Glutamatergic neuron (in vitro differentiated cells): ENCODE results near the gene WDR45. TPM values are rescaled to one million over a fixed set of nuclear protein-coding genes. Genes with fewer than 3 reads are reported as not detected.

Experiments
- DNase-seq: peaks from one replicate; pipeline ENCODE4 v3.0.0; 2022
- H3K27ac Mint-ChIP-seq: one replicate; pipeline ENCODE4 v1.8.0; 2020; ENCODE audit warnings: mild to moderate bottlenecking, mixed read lengths, inconsistent platforms; ENCODE audit not compliant: unreplicated experiment
- H3K27me3 Mint-ChIP-seq: one replicate; pipeline ENCODE4 v1.8.0; 2020; ENCODE audit warnings: mild to moderate bottlenecking, moderate library complexity, mixed read lengths, inconsistent platforms; ENCODE audit not compliant: unreplicated experiment
- H3K36me3 Mint-ChIP-seq: one replicate; pipeline ENCODE4 v1.8.0; 2020; ENCODE audit warnings: mild to moderate bottlenecking, mixed read lengths, inconsistent platforms; ENCODE audit not compliant: unreplicated experiment
- H3K4me1 Mint-ChIP-seq: one replicate; pipeline ENCODE4 v1.8.0; 2020; ENCODE audit warnings: mild to moderate bottlenecking, low read depth, mixed read lengths, inconsistent platforms; ENCODE audit not compliant: unreplicated experiment
- H3K4me3 Mint-ChIP-seq: one replicate; pipeline ENCODE4 v1.8.0; 2020; ENCODE audit warnings: mild to moderate bottlenecking, mixed read lengths, inconsistent platforms; ENCODE audit not compliant: unreplicated experiment
- H3K9me3 Mint-ChIP-seq: one replicate; pipeline ENCODE4 v1.8.0; 2020; ENCODE audit warnings: mild to moderate bottlenecking, moderate library complexity, mixed read lengths, inconsistent platforms; ENCODE audit not compliant: unreplicated experiment
- total RNA-seq: library from RNA; stranded (reverse); fragmentation: NEBNext Ultra II Directional; extraction: Animal tissue kit (Norgen Biotek cat#: 25700); gene quantifications from one replicate; pipeline ENCODE4 v1.2.1, GENCODE V29; 2021; ENCODE audit not compliant: unreplicated experiment
- TF ChIP-seq, protein P1 (sequence below): fragments of 200-600 bp; sonication (generic); IDR thresholded peaks from one replicate; pipeline ENCODE4 v1.5.0; 2021; ENCODE audit not compliant: partially characterized antibody, unreplicated experiment

The WDR45 gene
- total RNA-seq, 1 donor from 2014 or later: 66.4 TPM

- no peaks in the 10 kb centered on the region for H3K36me3 Mint-ChIP-seq
- H3K27ac Mint-ChIP-seq: no peak overlapping the region
- no peak overlapping the region for H3K4me3 Mint-ChIP-seq
- TF ChIP-seq, protein P1, sequence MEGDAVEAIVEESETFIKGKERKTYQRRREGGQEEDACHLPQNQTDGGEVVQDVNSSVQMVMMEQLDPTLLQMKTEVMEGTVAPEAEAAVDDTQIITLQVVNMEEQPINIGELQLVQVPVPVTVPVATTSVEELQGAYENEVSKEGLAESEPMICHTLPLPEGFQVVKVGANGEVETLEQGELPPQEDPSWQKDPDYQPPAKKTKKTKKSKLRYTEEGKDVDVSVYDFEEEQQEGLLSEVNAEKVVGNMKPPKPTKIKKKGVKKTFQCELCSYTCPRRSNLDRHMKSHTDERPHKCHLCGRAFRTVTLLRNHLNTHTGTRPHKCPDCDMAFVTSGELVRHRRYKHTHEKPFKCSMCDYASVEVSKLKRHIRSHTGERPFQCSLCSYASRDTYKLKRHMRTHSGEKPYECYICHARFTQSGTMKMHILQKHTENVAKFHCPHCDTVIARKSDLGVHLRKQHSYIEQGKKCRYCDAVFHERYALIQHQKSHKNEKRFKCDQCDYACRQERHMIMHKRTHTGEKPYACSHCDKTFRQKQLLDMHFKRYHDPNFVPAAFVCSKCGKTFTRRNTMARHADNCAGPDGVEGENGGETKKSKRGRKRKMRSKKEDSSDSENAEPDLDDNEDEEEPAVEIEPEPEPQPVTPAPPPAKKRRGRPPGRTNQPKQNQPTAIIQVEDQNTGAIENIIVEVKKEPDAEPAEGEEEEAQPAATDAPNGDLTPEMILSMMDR: no peak
- no peaks in the 10 kb centered on the region for H3K4me1 Mint-ChIP-seq
- H3K9me3 Mint-ChIP-seq: peaks cover 1% of the 10 kb centered on the region
- DNase-seq: no peak
- H3K27me3 Mint-ChIP-seq: no peaks in the 10 kb centered on the region
Observed at GRCh38 chrX:49108641-49109040, 29.0 kb upstream of the WDR45 start.

DNA sequence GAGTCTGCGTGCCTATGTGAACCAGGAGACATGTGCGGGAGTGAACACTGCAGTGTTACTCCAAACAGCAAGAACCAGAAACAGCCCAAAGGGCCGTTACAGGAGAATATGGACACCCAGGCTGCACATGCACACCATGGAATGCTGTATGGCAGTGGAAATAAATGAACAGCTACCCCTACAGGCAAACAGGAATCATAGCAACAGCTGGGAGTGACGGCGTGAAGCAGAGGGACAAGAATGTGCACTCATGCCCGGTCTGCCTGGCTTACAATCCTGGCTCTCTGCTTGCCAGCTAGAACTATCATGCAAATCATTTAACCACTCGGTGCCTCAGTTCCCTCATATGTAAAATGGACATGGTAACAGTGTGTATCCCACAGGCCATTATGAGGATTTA lies 27.2 kb upstream of the WDR45 start:
- Mint-ChIP-seq H3K4me3 (no peak overlapping the region), H3K9me3 (peaks cover 1% of the 10 kb centered on the region), H3K27me3 (no peaks in the 10 kb centered on the region), H3K27ac (no peak overlapping the region), H3K4me1 (no peaks in the 10 kb centered on the region), H3K36me3 (no peaks in the 10 kb centered on the region)
- peak; percentile 30 for DNase-seq
- TF ChIP-seq, protein P1: peak; percentile 18

DNA sequence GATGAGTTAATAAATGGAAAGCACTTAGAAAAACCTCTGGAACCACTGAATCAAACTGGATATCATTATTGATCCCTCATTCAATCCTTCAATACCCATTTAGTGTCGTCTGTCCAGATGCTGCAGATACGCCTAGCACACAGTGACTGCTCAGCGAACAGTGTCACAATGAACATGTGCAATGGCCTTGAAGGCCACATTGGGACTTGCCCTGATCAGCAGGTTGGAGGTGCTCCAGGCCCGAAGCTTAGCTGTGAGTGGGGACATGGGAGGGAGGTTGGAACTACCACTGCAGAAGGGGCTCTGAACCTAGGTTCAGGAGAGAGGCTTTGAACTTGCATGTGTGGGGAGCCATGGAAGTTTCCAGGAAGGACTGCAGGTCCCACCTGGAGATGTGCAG lies 26.6 kb upstream of the WDR45 start:
- Mint-ChIP-seq H3K9me3 (peaks cover 1% of the 10 kb centered on the region), H3K4me3 (no peak overlapping the region), H3K27ac (no peak overlapping the region), H3K36me3 (no peaks in the 10 kb centered on the region), H3K4me1 (no peaks in the 10 kb centered on the region), H3K27me3 (no peaks in the 10 kb centered on the region)
- no peak for DNase-seq
- TF ChIP-seq, protein P1: no peak

DNA sequence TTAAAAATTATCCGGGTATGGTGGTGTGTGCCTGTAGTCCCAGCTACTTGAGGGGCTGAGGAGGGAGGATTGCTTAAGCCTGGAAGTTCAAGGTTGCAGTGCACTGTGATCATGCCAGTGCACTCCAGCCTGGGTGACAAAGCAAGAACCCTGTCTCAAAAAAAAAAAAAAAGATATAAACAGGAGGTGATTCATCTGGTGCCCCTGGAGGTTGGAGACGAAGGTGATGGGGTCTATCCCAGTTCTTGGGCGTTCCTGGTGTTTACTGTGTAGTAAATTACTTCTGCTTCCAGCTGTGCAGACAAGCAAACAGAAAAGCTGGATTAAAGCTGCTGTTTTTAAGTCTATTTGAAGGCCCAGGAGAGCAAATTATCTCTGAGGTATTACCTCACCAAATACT lies 23.9 kb upstream of the WDR45 start:
- no peaks in the 10 kb centered on the region for H3K27me3 Mint-ChIP-seq
- TF ChIP-seq, protein P1: no peak
- no peak overlapping the region for H3K4me3 Mint-ChIP-seq
- no peaks in the 10 kb centered on the region for H3K36me3 Mint-ChIP-seq
- H3K9me3 Mint-ChIP-seq: no peaks in the 10 kb centered on the region
- H3K27ac Mint-ChIP-seq: no peak overlapping the region
- no peak for DNase-seq
- H3K4me1 Mint-ChIP-seq: no peaks in the 10 kb centered on the region

DNA sequence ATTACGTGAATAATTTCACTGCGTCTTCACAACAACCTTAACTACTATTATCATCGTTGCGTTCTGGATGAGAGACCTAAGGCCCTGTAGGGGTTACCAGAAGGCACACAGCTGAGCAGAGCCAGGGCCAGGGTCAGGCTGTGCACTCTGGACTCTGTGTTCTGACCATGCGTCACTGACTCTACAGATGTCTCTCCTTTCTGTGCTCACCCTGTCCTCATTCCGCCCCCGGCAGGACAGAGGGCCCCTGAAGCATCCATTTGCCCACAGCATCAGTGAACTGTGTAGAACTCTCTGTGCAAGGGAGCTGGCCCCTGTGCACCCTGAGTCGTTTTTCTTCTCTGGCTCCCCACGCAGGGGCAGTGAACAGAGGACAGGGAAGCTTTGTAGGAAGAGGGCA lies 22.5 kb upstream of the WDR45 start:
- Mint-ChIP-seq H3K27ac (no peak overlapping the region), H3K4me3 (peak overlapping the region; percentile 90), H3K27me3 (no peaks in the 10 kb centered on the region), H3K36me3 (no peaks in the 10 kb centered on the region), H3K9me3 (no peaks in the 10 kb centered on the region), H3K4me1 (no peaks in the 10 kb centered on the region)
- no peak for DNase-seq
- TF ChIP-seq, protein P1: no peak
